Duodenal mucosa (tissue), 2 donors: ENCODE measurements around the gene FAM193B.
A peak's percentile ranks its signal among the peaks of the same experiment; 100 is the strongest.

Source experiments
- H3K27ac ChIP-seq: one replicate; pipeline ENCODE4 v1.7.0; 2013; ENCODE audit warnings: low read depth, low read length
- H3K27me3 ChIP-seq, 2 donors: one replicate each; pipeline ENCODE4 v1.7.0; 2013; ENCODE audit warnings: low read length in 2 of 2, control low read depth in 1 of 2; ENCODE audit not compliant: insufficient read depth in 2 of 2, control insufficient read depth in 1 of 2
- H3K36me3 ChIP-seq, 2 donors: one replicate each; pipeline ENCODE4 v1.7.0; 2013; ENCODE audit warnings: low read length in 2 of 2, control low read depth in 1 of 2; ENCODE audit not compliant: insufficient read depth in 2 of 2, control insufficient read depth in 1 of 2
- H3K4me1 ChIP-seq, 2 donors: one replicate each; pipeline ENCODE4 v1.7.0; 2013; ENCODE audit warnings: low read length in 2 of 2, control low read depth in 1 of 2; ENCODE audit not compliant: insufficient read depth in 2 of 2, control insufficient read depth in 1 of 2
- H3K4me3 ChIP-seq, 2 donors: one replicate each; pipeline ENCODE4 v1.7.0; 2013; ENCODE audit warnings: low read length in 2 of 2, low read depth in 1 of 2
- H3K9ac ChIP-seq, 2 donors: one replicate each; pipeline ENCODE4 v1.7.0; 2013; ENCODE audit warnings: low read length in 2 of 2, low read depth in 1 of 2
- H3K9me3 ChIP-seq, 2 donors: one replicate each; pipeline ENCODE4 v1.7.0; 2013; ENCODE audit warnings: low read length in 2 of 2, control low read depth in 1 of 2; ENCODE audit not compliant: control insufficient read depth in 1 of 2

FAM193B gene

DNA sequence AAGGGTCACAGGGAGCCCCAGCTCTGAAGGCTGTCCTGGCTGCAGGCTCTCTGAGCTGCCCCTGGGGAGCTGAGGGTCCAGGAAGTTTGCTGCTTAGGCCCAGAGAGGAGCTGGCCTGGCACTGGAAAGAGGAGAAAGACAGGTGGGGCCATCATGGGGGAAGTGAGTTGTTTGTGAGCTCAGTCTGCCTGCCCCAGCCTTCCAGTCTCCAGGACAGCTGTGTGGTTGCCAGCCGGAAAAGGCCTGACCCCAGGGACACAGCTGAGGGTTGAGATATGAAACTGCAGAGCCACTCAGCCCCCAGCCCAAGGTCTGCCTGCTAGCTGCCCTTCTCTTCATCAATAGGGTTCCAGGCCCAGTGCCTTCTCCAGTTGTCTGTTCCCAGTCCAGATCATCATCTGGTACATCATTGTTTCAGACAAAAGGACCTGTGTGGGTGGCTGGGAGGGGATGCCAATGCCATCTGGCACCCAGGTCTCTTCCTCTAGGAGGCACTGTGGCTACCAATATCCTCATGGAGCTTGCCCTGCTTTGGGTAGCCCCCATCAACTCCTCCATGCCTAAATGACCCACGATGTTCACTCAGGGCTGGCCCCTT is 33.3 kb downstream of the FAM193B start:
- peaks cover 30 to 56% of the 10 kb centered on the region in 2 donors for H3K36me3 ChIP-seq
- no peaks in the 10 kb centered on the region for H3K27me3 ChIP-seq
- H3K27ac ChIP-seq: no peak overlapping the region
- H3K9ac ChIP-seq: no peak overlapping the region
- H3K9me3 ChIP-seq: no peaks in the 10 kb centered on the region
- peaks cover 10% of the 10 kb centered on the region in 2 donors for H3K4me1 ChIP-seq
- H3K4me3 ChIP-seq: no peak overlapping the region

DNA sequence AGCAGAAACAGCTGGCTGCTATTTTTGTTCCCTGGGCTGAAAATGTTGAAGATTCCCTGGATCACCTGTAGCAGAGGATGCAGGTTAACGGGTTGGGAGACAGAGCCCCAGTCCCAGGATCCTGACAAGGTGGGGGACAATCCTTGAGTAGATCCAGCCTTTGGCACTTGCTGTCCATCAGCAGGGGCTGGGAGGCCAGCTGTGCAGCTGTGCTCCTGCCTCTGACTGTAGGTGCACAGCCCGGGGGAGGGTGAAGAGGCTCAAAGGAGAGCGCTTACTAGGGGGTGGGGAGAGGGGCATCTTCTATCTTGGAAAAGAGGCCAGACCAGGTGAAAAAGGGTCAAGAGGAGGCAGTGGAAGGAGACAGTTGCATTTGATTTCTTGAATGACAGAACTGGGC is 34.1 kb downstream of the FAM193B start:
- peaks cover 29 to 55% of the 10 kb centered on the region in 2 donors for H3K36me3 ChIP-seq

DNA sequence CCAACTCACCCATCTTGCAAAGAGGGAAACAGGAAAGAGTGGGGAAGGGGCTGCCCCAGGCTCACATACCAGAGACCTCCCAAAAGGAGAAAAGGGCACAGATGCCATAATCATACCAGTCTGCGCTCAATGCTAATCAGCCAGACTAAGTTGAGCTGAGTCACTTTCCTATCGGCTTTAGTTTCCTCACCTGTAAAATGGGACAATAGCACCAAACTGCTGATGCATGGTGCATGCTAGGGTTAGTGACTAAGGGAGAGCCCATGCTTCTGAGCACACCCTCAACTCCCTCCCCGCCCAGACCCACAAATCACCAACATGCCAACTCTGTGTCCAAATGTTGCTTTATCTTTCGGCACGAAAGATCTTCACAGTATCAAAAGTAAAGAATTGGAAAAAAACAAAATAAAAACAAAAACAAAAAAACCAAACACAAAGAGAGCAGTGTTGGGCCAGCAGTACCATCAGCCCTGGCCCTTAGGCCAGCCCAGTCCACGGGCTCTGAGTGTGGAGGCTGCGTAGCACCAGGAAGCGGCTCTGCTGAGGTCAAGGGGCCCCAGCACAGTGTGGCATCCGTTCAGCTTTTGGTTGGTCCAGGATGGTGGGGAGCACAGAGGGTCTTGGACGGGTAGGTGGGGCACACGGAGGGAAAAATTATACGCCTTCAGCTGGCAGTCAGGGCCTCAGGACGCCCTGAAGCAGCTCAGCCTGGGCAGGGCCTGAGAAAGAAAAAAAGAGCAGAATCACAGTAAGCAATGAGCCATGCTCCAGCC is 34.7 kb downstream of the FAM193B start:
- Histone ChIP-seq H3K27me3 (no peaks in the 10 kb centered on the region), H3K9ac (no peak overlapping the region), H3K27ac (no peak overlapping the region), H3K4me3 (no peak overlapping the region), H3K9me3 (no peaks in the 10 kb centered on the region), H3K36me3 (peaks cover 25 to 55% of the 10 kb centered on the region in 2 donors), H3K4me1 (peaks cover 17 to 23% of the 10 kb centered on the region in 2 donors)

More for the DNA sequence above, 34.1 kb downstream of the FAM193B start:
- peaks cover 17% of the 10 kb centered on the region in 2 donors for H3K4me1 ChIP-seq
- no peak overlapping the region for H3K9ac ChIP-seq
- no peak overlapping the region for H3K27ac ChIP-seq
- H3K27me3 ChIP-seq: no peaks in the 10 kb centered on the region
- H3K4me3 ChIP-seq: no peak overlapping the region
- H3K9me3 ChIP-seq: no peaks in the 10 kb centered on the region

DNA sequence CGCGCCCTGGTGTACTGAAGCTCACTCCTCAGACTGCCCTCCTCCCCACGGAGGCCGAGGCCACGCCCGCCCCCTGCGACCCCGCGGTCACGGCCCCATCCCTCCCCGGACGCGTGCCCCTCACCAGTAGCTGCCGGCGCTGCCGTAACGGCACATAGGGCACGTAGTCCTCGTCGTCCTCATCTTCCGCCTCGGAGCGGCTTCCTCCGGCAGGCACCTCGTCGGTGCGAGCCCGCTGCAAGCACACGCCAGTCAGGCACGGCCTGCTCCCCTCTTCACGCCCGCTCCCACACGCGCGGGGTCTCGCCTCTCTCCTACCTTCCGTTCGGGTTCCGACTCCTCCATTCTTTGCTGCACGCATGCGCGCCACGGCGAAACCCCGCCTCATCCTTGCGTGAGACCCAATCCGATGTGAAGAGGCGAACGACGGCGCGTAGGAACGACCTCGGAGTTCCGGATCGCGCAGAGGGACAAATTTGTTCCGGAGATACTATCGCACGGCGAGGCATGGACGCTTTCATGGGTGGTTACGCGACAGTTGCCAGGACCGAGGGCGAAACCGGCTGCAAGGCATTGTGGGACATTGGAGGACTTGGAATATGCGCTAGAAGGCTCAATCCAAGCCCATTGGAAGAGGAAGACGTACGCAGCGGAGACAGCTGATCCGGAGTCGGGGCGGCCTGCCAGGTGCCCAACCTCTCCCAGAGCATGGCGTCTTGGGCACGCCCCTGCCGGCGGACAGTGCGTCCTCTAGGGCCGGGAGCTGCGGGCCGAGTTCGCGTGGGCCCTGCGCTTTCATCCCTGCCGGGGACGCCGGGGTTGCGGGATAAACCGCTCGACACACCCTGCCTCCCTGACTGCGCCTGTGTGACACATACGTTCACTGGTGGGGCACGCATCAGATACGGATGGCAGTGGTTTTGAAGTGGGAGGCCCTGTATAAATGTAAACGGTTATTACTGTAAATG is 37.5 kb downstream of the FAM193B start, which contains the start of gene DDX41:
Gene DDX41 (minus strand): TSS at position 361 of the 968 bp plus-strand sequence. CDS start 16 bp downstream, at position 345.
- Histone ChIP-seq H3K9me3 (no peaks in the 10 kb centered on the region), H3K36me3 (peaks cover 33 to 65% of the 10 kb centered on the region in 2 donors), H3K4me1 (peaks cover 17 to 24% of the 10 kb centered on the region in 2 donors), H3K27me3 (no peaks in the 10 kb centered on the region), H3K4me3 (peak within 1 kb of the TSS; percentile 97 to 100), H3K27ac (peak within 1 kb of the TSS; percentile 78), H3K9ac (peak within 1 kb of the TSS; percentile 84 to 95)

DNA sequence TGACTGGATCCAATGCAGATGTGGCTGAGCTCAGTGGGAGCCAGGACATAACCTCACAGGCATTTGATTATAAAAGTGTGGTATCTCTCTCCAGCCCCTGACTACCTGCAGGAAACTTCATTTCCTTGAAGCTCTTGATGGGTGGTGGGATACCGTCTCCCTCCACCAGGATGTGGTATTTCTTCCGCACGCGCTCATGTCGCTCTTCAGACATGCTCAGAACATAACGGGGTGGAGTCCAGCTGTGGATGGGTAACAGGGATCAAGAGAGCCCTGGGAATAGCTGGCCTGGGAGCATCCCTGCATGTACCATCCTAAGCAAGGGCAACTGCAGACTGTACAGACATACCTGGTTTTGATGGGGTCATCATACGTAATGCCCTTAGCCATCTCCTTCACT is 38.8 kb downstream of the FAM193B start:
- H3K4me3 ChIP-seq: peak overlapping the region; percentile 97 to 100
- H3K27ac ChIP-seq: no peak overlapping the region
- H3K4me1 ChIP-seq: peaks cover 17 to 29% of the 10 kb centered on the region in 2 donors
- H3K27me3 ChIP-seq: no peaks in the 10 kb centered on the region
- peak overlapping the region; percentile 84 to 95 for H3K9ac ChIP-seq
- H3K9me3 ChIP-seq: no peaks in the 10 kb centered on the region
- peaks cover 31 to 65% of the 10 kb centered on the region in 2 donors for H3K36me3 ChIP-seq

DNA sequence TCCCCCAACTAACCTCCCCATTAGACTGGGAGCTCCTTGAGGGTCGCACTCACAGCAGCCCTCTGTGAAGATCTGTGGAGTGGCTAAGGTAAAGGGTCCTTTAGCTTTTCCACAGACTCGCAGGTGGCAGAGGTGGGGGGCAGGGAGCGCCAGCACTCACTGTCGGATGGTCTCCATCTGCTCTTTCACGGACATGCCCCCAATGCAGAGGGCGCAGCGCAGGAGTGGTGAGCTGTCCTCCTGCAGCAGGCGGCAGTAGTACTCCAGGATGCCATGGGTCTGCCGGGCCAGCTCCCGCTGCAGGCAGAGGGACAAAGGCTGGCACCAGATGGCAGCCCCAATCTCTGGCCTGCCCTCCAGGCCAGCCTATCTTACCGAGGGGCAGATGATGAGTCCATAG is 39.8 kb downstream of the FAM193B start:
- Histone ChIP-seq H3K36me3 (peaks cover 33 to 57% of the 10 kb centered on the region in 2 donors), H3K4me3 (no peak overlapping the region)

DNA sequence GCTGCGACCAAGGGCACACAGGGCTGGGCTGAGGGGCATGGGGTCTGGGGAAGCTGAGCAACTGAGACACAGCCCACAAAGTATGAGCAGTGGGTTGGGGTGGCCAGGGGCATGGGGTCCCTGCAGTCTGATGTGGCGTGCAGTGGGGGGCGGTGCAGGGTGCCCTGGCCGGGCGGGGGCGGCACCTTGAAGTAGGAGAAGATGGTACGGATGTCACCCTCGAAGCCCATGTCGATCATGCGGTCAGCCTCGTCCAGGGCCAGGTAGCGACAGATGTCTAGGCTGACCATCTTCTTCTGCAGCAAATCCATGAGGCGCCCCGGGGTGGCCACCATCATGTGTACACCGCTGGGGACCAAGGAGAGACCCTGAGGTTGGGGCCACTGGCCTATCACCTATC is 40.9 kb downstream of the FAM193B start:
- Histone ChIP-seq H3K9ac (no peak overlapping the region), H3K27ac (no peak overlapping the region), H3K4me3 (no peak overlapping the region), H3K9me3 (no peaks in the 10 kb centered on the region), H3K27me3 (no peaks in the 10 kb centered on the region), H3K36me3 (peaks cover 30 to 53% of the 10 kb centered on the region in 2 donors), H3K4me1 (peaks cover 10 to 40% of the 10 kb centered on the region in 2 donors)

More for the DNA sequence above, 39.8 kb downstream of the FAM193B start:
- no peak overlapping the region for H3K9ac ChIP-seq
- H3K9me3 ChIP-seq: no peaks in the 10 kb centered on the region
- H3K27ac ChIP-seq: no peak overlapping the region
- no peaks in the 10 kb centered on the region for H3K27me3 ChIP-seq
- peaks cover 17 to 39% of the 10 kb centered on the region in 2 donors for H3K4me1 ChIP-seq

DNA sequence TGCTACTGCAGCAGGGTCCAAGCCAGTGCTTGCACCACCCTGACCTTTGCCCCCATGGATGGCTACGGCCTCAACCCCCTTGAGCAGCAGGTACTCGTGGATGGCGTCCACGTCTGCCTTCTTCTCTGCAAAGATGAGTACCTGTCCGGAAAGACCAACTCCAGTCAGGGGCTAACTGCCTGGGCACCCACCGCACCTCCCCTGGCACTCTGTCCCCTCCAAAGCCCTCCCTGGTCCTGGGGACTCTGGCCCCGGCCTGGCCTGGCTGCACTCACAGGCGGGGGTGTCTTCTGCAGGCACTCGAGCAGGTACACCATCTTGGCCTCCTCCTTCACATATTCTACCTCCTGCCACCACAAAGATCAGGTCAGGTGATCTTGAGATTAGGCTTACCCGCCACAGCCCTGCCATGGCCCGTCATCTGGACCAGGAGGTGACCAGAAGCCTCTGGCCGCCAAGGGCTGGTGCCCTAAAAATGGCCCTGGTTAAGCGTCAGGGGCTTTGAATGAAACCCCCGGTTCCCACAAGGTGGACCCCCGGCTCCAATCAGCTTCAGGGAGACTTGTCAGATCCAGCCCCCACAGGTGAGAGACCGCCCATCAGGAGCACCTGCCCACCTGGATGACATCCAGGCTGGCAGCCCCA is 41.5 kb downstream of the FAM193B start:
- peaks cover 30 to 53% of the 10 kb centered on the region in 2 donors for H3K36me3 ChIP-seq
- no peaks in the 10 kb centered on the region for H3K27me3 ChIP-seq
- H3K27ac ChIP-seq: no peak overlapping the region
- H3K4me1 ChIP-seq: peaks cover 10 to 40% of the 10 kb centered on the region in 2 donors
- H3K4me3 ChIP-seq: no peak overlapping the region
- H3K9ac ChIP-seq: no peak overlapping the region
- H3K9me3 ChIP-seq: no peaks in the 10 kb centered on the region

DNA sequence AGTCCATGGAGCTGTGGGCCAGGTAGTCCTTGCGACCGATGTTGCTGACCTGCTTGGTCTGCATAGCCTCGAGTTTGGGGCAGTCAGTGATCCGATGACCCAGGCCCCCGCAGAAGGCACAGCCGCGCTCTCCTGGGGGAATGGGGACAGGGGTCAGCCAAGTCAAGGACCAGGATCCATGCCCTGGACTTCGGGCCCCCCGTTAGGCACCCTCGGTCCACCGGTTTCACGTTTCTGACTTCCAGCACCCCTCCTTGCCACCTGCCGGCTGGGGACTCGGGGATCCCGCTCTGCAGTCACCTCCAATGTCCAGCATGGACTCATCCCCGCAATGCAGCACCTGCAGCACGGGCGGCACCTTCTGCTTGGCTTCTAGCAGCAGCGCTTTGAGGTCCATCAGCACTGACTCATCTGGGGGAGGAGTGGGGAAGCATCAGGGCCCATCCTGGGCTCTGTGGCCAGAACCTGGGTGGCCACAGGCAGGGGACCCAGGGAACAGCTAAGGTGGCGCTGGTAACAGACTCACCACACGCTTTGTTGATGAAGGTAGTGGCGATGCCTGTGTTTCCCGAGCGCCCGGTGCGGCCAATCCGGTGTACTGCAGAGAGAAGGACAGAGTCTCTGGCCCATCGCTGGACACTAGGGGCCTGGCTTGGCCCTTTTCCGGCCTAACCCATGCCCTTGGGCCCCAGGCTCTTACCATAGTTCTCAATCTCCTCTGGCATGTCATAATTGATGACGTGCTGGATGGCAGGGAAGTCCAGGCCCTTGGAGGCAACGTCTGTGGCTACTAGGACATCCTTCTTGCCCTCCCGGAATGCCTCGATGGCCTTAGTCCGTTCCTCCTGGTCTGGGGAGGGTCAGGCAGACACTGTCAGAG is 42.3 kb downstream of the FAM193B start:
- Histone ChIP-seq H3K27me3 (no peaks in the 10 kb centered on the region), H3K9me3 (no peaks in the 10 kb centered on the region), H3K36me3 (peaks cover 30 to 53% of the 10 kb centered on the region in 2 donors), H3K9ac (no peak overlapping the region), H3K27ac (no peak overlapping the region), H3K4me1 (peaks cover 10 to 35% of the 10 kb centered on the region in 2 donors), H3K4me3 (no peak overlapping the region)
